Activated CD4-positive, CD25-positive, alpha-beta regulatory T cell (primary cell): ENCODE results near the gene CASP5.

Source experiments
- DNase-seq, 4 experiments: peaks; one replicate each; lab custom pipeline; 2025; lab: John Stamatoyannopoulos, UW

Gene CASP5

GRCh38 chr11:104967534-104968354 lies 55.2 kb downstream of the CASP5 start:
- no peak for DNase-seq

- no peak for DNase-seq
These were observed 57.2 kb downstream of the CASP5 start for GRCh38 chr11:104965735-104966134.

- no peak for DNase-seq
These were observed 58.7 kb downstream of the CASP5 start for GRCh38 chr11:104964247-104964646.

GRCh38 chr11:104962852-104963251 lies 60.1 kb downstream of the CASP5 start:
- no peak for DNase-seq

- no peak for DNase-seq
These were observed 65.7 kb downstream of the CASP5 start for GRCh38 chr11:104957280-104957679.

- DNase-seq = no peak
These were observed 66.4 kb downstream of the CASP5 start for GRCh38 chr11:104956528-104956927.

GRCh38 chr11:104946907-104947306 lies 76.1 kb downstream of the CASP5 start:
- DNase-seq = no peak
